Esophagus muscularis mucosa (tissue), 3 donors: ENCODE data around the gene PRDM2.

Experiments
- POLR2A ChIP-seq: fragments of 450-650 bp; IDR thresholded peaks from one replicate; pipeline ENCODE4 v1.6.1; 2017; ENCODE audit warnings: antibody characterized with exemption, moderate library complexity, mild to moderate bottlenecking, low read depth
- TF ChIP-seq, protein P1 (sequence below), 3 experiments: fragments of 200-600 bp in 2 of 3; fragments of 450-650 bp in 1 of 3; sonication (generic) in 2 of 3; IDR thresholded peaks; one replicate each; pipeline ENCODE4 v1.5.1; 2017 to 2019; ENCODE audit warnings: antibody characterized with exemption in 3 of 3, mild to moderate bottlenecking in 2 of 3, moderate library complexity in 1 of 3

DNA sequence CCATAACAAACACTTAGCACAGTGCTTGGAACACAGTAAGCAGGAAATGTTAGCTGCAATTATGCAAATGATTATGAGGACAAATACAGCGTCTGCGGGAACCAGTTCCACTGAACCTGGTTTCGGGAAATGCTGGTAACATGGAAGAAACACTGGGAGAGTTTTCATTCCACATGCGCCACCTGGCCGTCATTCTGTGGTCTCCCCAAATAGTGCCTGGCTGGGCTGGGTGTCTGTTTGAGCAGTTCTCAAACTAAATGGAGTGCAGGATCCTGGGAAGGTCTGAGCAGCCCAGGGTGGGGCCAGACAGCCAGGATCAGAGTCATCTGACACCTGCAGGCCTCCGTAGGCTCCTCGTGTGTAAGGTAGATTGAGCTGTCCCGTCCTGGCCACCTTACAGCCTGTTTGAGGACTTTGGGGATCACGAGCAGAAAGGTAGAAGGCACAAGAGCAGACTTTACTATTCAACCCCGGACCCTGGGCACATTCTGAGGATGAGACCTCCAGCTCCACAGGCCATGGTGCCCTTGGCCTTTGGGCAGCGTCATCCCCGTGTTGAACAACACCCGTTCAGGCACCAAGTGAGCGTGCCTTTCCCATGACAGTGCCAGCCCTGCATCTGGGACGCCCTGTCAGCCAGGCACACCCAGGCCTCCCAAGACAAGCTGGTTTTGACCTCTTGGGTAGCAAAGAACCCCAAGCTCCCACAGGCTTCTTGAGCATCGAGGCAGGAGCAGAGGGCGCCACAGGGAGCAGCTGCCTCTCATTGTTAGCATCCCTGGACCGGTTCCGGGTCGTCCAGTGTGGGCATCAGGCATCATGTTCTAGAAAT is 101.9 kb downstream of the PRDM2 start:
- TF ChIP-seq, protein P1, sequence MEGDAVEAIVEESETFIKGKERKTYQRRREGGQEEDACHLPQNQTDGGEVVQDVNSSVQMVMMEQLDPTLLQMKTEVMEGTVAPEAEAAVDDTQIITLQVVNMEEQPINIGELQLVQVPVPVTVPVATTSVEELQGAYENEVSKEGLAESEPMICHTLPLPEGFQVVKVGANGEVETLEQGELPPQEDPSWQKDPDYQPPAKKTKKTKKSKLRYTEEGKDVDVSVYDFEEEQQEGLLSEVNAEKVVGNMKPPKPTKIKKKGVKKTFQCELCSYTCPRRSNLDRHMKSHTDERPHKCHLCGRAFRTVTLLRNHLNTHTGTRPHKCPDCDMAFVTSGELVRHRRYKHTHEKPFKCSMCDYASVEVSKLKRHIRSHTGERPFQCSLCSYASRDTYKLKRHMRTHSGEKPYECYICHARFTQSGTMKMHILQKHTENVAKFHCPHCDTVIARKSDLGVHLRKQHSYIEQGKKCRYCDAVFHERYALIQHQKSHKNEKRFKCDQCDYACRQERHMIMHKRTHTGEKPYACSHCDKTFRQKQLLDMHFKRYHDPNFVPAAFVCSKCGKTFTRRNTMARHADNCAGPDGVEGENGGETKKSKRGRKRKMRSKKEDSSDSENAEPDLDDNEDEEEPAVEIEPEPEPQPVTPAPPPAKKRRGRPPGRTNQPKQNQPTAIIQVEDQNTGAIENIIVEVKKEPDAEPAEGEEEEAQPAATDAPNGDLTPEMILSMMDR (IDR thresholded peaks at IDR 0.05), result no peak
- no peak for TF ChIP-seq POLR2A
